ENCODE results near the gene CXXC5.

The CXXC5 gene

GRCh38 chr5:139653616-139654015 is 5.5 kb downstream of the CXXC5 start:
- 10% methylated on average over 4 of the region's 5 CpGs for WGBS (ENCODE audit: insufficient coverage)
- POLR2A ChIA-PET, result interaction anchor here (2.4 kb wide), 1 partner anchor 17 kb away, joined by 11 read pairs; no protein-coding TSS in a partner anchor

GRCh38 chr5:139654464-139654863 is 6.3 kb downstream of the CXXC5 start:
- DNase-seq, result no peak
- H3K27me3 ChIP-seq (replicated peaks in 2 of 5; ENCODE audit: control insufficient read depth in 4 of 5, insufficient read depth in 5 of 5, low read length in 4 of 5), result no peaks in the 10 kb centered on the region
- peak overlapping the region in 1 of 7 experiments; percentile 9 for H3K4me3 ChIP-seq (ENCODE audit: control insufficient read depth in 1 of 7, extremely low read depth in 1 of 7, insufficient read depth in 4 of 7, low read depth in 2 of 7, low read length in 6 of 7)
- peaks cover 22 to 88% (median 86%) of the 10 kb centered on the region in 4 experiments for H3K4me1 ChIP-seq (ENCODE audit: control extremely low read depth in 1 of 4, control insufficient read depth in 4 of 4, insufficient read depth in 4 of 4, low read length in 3 of 4)
- ChIA-PET POLR2A (interaction anchor here (2.4 kb wide), 1 partner anchor 16 kb away, joined by 11 read pairs; no protein-coding TSS in a partner anchor), CTCF (interaction anchor here (0.7 to 13.2 kb wide), 12 partner anchors 11 to 105 kb away, joined by 3 to 251 read pairs (median 4); no protein-coding TSS in a partner anchor)
- WGBS (ENCODE audit: insufficient coverage), result 83% methylated on average over 3 of the region's 3 CpGs
- H3K9me3 ChIP-seq (ENCODE audit: control extremely low read depth in 1 of 5, control insufficient read depth in 4 of 5, insufficient read depth in 2 of 5, low read depth in 1 of 5, low read length in 4 of 5), result no peaks in the 10 kb centered on the region
- H3K27ac ChIP-seq (ENCODE audit: insufficient read depth in 1 of 2, low read depth in 1 of 2, low read length in 2 of 2, poor library complexity in 1 of 2, severe bottlenecking in 2 of 2), result peak overlapping the region in 1 of 2 experiments; percentile 53
- H3K36me3 ChIP-seq (ENCODE audit: control insufficient read depth in 4 of 4, insufficient read depth in 4 of 4, low read length in 3 of 4), result peaks cover 0 to 22% (median 0%) of the 10 kb centered on the region in 4 experiments

More at GRCh38 chr5:139653616-139654015, 5.5 kb downstream of the CXXC5 start:
- CTCF ChIA-PET, result interaction anchor here (1.2 to 13.2 kb wide), 8 partner anchors 10 to 58 kb away, joined by 3 to 251 read pairs (median 5); no protein-coding TSS in a partner anchor
- H3K36me3 ChIP-seq (ENCODE audit: control insufficient read depth in 4 of 4, insufficient read depth in 4 of 4, low read length in 3 of 4), result peaks cover 0 to 22% (median 0%) of the 10 kb centered on the region in 4 experiments
- peaks cover 19 to 80% (median 77%) of the 10 kb centered on the region in 4 experiments for H3K4me1 ChIP-seq (ENCODE audit: control extremely low read depth in 1 of 4, control insufficient read depth in 4 of 4, insufficient read depth in 4 of 4, low read length in 3 of 4)
- no peaks in the 10 kb centered on the region for H3K9me3 ChIP-seq (ENCODE audit: control extremely low read depth in 1 of 5, control insufficient read depth in 4 of 5, insufficient read depth in 2 of 5, low read depth in 1 of 5, low read length in 4 of 5)
- no peaks in the 10 kb centered on the region for H3K27me3 ChIP-seq (replicated peaks in 2 of 5; ENCODE audit: control insufficient read depth in 4 of 5, insufficient read depth in 5 of 5, low read length in 4 of 5)
- peak overlapping the region in 2 of 7 experiments; percentile 44 to 89 for H3K4me3 ChIP-seq (ENCODE audit: control insufficient read depth in 1 of 7, extremely low read depth in 1 of 7, insufficient read depth in 4 of 7, low read depth in 2 of 7, low read length in 6 of 7)
- no peak for DNase-seq
- peak overlapping the region; percentile 1 to 58 for H3K27ac ChIP-seq (ENCODE audit: insufficient read depth in 1 of 2, low read depth in 1 of 2, low read length in 2 of 2, poor library complexity in 1 of 2, severe bottlenecking in 2 of 2)

- 85% methylated on average over 7 of the region's 13 CpGs for WGBS (ENCODE audit: insufficient coverage)
- no peak for DNase-seq
- POLR2A ChIA-PET, result interaction anchor here (2.4 kb wide), 1 partner anchor 16 kb away, joined by 11 read pairs; no protein-coding TSS in a partner anchor
- H3K36me3 ChIP-seq (ENCODE audit: control insufficient read depth in 4 of 4, insufficient read depth in 4 of 4, low read length in 3 of 4), result peaks cover 0 to 22% (median 0%) of the 10 kb centered on the region in 4 experiments
- no peaks in the 10 kb centered on the region for H3K9me3 ChIP-seq (ENCODE audit: control extremely low read depth in 1 of 5, control insufficient read depth in 4 of 5, insufficient read depth in 2 of 5, low read depth in 1 of 5, low read length in 4 of 5)
- peak overlapping the region in 2 of 7 experiments; percentile 5 to 9 for H3K4me3 ChIP-seq (ENCODE audit: control insufficient read depth in 1 of 7, extremely low read depth in 1 of 7, insufficient read depth in 4 of 7, low read depth in 2 of 7, low read length in 6 of 7)
- CTCF ChIA-PET, result interaction anchor here (0.7 to 13.2 kb wide), 11 partner anchors 12 to 56 kb away, joined by 3 to 251 read pairs (median 4); no protein-coding TSS in a partner anchor
- peaks cover 22 to 93% (median 91%) of the 10 kb centered on the region in 4 experiments for H3K4me1 ChIP-seq (ENCODE audit: control extremely low read depth in 1 of 4, control insufficient read depth in 4 of 4, insufficient read depth in 4 of 4, low read length in 3 of 4)
- no peaks in the 10 kb centered on the region for H3K27me3 ChIP-seq (replicated peaks in 2 of 5; ENCODE audit: control insufficient read depth in 4 of 5, insufficient read depth in 5 of 5, low read length in 4 of 5)
- H3K27ac ChIP-seq (ENCODE audit: insufficient read depth in 1 of 2, low read depth in 1 of 2, low read length in 2 of 2, poor library complexity in 1 of 2, severe bottlenecking in 2 of 2), result peak overlapping the region in 1 of 2 experiments; percentile 61
Measured at GRCh38 chr5:139654871-139655491, 6.8 kb downstream of the CXXC5 start.

- POLR2A ChIA-PET, result interaction anchor here (2.4 kb wide), 1 partner anchor 15 kb away, joined by 11 read pairs; no protein-coding TSS in a partner anchor
- WGBS (ENCODE audit: insufficient coverage), result 43% methylated on average over 7 of the region's 18 CpGs
- H3K4me3 ChIP-seq (ENCODE audit: control insufficient read depth in 1 of 7, extremely low read depth in 1 of 7, insufficient read depth in 4 of 7, low read depth in 2 of 7, low read length in 6 of 7), result peak overlapping the region in 2 of 7 experiments; percentile 32 to 43
- CTCF ChIA-PET, result interaction anchor here (0.9 to 13.2 kb wide), 5 partner anchors 11 to 55 kb away, joined by 3 to 251 read pairs (median 16); no protein-coding TSS in a partner anchor
- H3K9me3 ChIP-seq (ENCODE audit: control extremely low read depth in 1 of 5, control insufficient read depth in 4 of 5, insufficient read depth in 2 of 5, low read depth in 1 of 5, low read length in 4 of 5), result no peaks in the 10 kb centered on the region
- H3K27ac ChIP-seq (ENCODE audit: insufficient read depth in 1 of 2, low read depth in 1 of 2, low read length in 2 of 2, poor library complexity in 1 of 2, severe bottlenecking in 2 of 2), result peak overlapping the region in 1 of 2 experiments; percentile 61
- H3K27me3 ChIP-seq (replicated peaks in 2 of 5; ENCODE audit: control insufficient read depth in 4 of 5, insufficient read depth in 5 of 5, low read length in 4 of 5), result no peaks in the 10 kb centered on the region
- H3K4me1 ChIP-seq (ENCODE audit: control extremely low read depth in 1 of 4, control insufficient read depth in 4 of 4, insufficient read depth in 4 of 4, low read length in 3 of 4), result peaks cover 24 to 98% (median 96%) of the 10 kb centered on the region in 4 experiments
- peaks cover 0 to 22% (median 0%) of the 10 kb centered on the region in 4 experiments for H3K36me3 ChIP-seq (ENCODE audit: control insufficient read depth in 4 of 4, insufficient read depth in 4 of 4, low read length in 3 of 4)
- DNase-seq, result no peak
Measured at GRCh38 chr5:139655727-139656271, 7.7 kb downstream of the CXXC5 start.

- Histone ChIP-seq H3K27me3 (replicated peaks in 2 of 5; ENCODE audit: control insufficient read depth in 4 of 5, insufficient read depth in 5 of 5, low read length in 4 of 5) (no peaks in the 10 kb centered on the region), H3K4me1 (ENCODE audit: control extremely low read depth in 1 of 4, control insufficient read depth in 4 of 4, insufficient read depth in 4 of 4, low read length in 3 of 4) (peaks cover 15 to 98% (median 96%) of the 10 kb centered on the region in 4 experiments), H3K4me3 (ENCODE audit: control insufficient read depth in 1 of 7, extremely low read depth in 1 of 7, insufficient read depth in 4 of 7, low read depth in 2 of 7, low read length in 6 of 7) (peak overlapping the region in 4 of 7 experiments; percentile 15 to 65 (median 56)), H3K36me3 (ENCODE audit: control insufficient read depth in 4 of 4, insufficient read depth in 4 of 4, low read length in 3 of 4) (peaks cover 0 to 30% (median 0%) of the 10 kb centered on the region in 4 experiments), H3K27ac (ENCODE audit: insufficient read depth in 1 of 2, low read depth in 1 of 2, low read length in 2 of 2, poor library complexity in 1 of 2, severe bottlenecking in 2 of 2) (peak overlapping the region; percentile 70 to 82), H3K9me3 (ENCODE audit: control extremely low read depth in 1 of 5, control insufficient read depth in 4 of 5, insufficient read depth in 2 of 5, low read depth in 1 of 5, low read length in 4 of 5) (no peaks in the 10 kb centered on the region)
- POLR2A ChIA-PET, result interaction anchor here (0.8 to 5.0 kb wide), 8 partner anchors 9 to 53 kb away, joined by 3 to 62 read pairs (median 6); partner anchors contain the start of gene CXXC5
- CTCF ChIA-PET, result interaction anchor here (0.7 to 24.0 kb wide), 11 partner anchors 8 to 264 kb away, joined by 3 to 357 read pairs (median 6); partner anchors contain the start of gene CXXC5
- peak; percentile 60 to 94 (median 91) for DNase-seq
- WGBS (ENCODE audit: insufficient coverage), result 32% methylated on average over 4 of the region's 12 CpGs
Measured at GRCh38 chr5:139657363-139658321, 9.5 kb downstream of the CXXC5 start.

GRCh38 chr5:139658501-139658927 is 10.4 kb downstream of the CXXC5 start:
- peak overlapping the region; percentile 70 to 82 for H3K27ac ChIP-seq (ENCODE audit: insufficient read depth in 1 of 2, low read depth in 1 of 2, low read length in 2 of 2, poor library complexity in 1 of 2, severe bottlenecking in 2 of 2)
- peak overlapping the region in 5 of 7 experiments; percentile 15 to 65 (median 56) for H3K4me3 ChIP-seq (ENCODE audit: control insufficient read depth in 1 of 7, extremely low read depth in 1 of 7, insufficient read depth in 4 of 7, low read depth in 2 of 7, low read length in 6 of 7)
- H3K4me1 ChIP-seq (ENCODE audit: control extremely low read depth in 1 of 4, control insufficient read depth in 4 of 4, insufficient read depth in 4 of 4, low read length in 3 of 4), result peaks cover 11 to 98% (median 96%) of the 10 kb centered on the region in 4 experiments
- POLR2A ChIA-PET, result interaction anchor here (1.2 to 5.0 kb wide), 6 partner anchors 8 to 53 kb away, joined by 3 to 62 read pairs (median 8); partner anchors contain the start of gene CXXC5
- H3K36me3 ChIP-seq (ENCODE audit: control insufficient read depth in 4 of 4, insufficient read depth in 4 of 4, low read length in 3 of 4), result peaks cover 0 to 33% (median 0%) of the 10 kb centered on the region in 4 experiments
- no peaks in the 10 kb centered on the region for H3K27me3 ChIP-seq (replicated peaks in 2 of 5; ENCODE audit: control insufficient read depth in 4 of 5, insufficient read depth in 5 of 5, low read length in 4 of 5)
- no peaks in the 10 kb centered on the region for H3K9me3 ChIP-seq (ENCODE audit: control extremely low read depth in 1 of 5, control insufficient read depth in 4 of 5, insufficient read depth in 2 of 5, low read depth in 1 of 5, low read length in 4 of 5)
- CTCF ChIA-PET, result interaction anchor here (1.0 to 24.0 kb wide), 9 partner anchors 9 to 107 kb away, joined by 3 to 357 read pairs (median 35); partner anchors contain the start of gene CXXC5
- 11% methylated on average over 12 of the region's 14 CpGs for WGBS (ENCODE audit: insufficient coverage)
- DNase-seq, result peak in 2 of 3 donors; percentile 52 to 65
